Stimulated activated naive CD8-positive, alpha-beta T cell treated with anti-CD3 and anti-CD28 coated beads, Interleukin-15, Interleukin-2, amounts not matched to agents 100 U/mL and 50 U/mL, for 24 hours (primary cell): Measurements from ENCODE around the gene SLCO1C1.

ENCODE experiments used
- ATAC-seq: fragments of 150-1000 bp; cut with Tn5 transposase; one replicate; pipeline ENCODE4 v1.10.0; 2021
- DNase-seq: peaks from one replicate; pipeline ENCODE4 v3.0.0; 2021

Gene SLCO1C1

GRCh38 chr12:20792971-20793370 lies 97.8 kb downstream of the SLCO1C1 start:
- ATAC-seq: no peak
- no peak for DNase-seq

DNA sequence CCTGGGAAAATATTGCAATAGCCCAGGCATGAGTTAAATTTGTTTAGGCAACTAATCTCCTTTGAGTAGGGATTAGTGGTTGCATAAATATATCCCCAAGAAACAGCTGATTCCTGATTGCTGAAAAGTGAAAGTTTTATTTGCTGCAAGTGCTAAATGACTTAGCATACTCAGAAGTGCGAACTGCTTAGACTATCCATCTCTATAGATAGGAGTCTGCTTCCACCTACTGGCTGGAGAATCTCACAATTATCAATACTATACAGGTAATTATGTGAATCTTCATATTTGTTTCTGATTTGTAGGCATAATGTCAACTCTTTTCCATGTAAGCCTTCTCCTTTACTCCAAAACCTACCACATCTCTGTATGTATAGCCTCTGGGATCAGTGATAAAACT lies 103.4 kb downstream of the SLCO1C1 start:
- DNase-seq (no peak), ATAC-seq (no peak)

DNA sequence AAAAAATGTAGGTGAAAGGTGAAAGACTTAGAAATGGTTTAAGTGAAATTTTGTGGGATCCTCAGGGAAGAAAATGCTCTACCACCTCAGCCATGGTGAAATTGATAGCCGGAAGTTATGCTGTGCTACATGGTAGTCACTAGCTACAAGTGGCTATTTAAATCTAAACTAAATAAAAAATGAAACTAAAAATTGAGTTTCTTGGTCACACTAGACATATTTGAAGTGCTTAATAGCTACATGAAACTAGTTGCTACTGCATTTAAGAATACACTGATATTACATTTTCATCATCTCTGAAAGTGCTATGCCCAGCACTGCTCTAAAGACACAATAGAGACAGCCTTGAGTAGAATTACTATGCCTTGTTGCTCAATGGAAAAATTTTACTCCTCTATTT lies 105.0 kb downstream of the SLCO1C1 start:
- no peak for ATAC-seq
- no peak for DNase-seq

DNA sequence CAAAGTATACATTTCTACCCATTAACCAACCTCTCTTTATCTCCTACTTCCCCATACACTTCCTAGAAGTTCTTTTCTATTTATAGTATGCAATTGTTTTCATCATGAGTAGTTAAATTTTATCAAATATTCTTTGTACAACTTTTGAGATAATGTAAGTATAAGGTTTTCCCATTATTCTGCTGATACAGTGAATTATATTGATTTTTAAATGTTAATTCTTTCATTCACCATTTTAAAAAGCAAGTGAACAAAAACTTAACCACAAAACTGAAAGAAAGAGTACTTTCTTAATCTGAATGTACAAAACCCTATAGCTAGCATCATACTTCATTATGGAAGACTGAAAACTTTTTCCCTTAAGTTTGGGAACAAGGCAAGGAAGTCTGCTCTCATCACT lies 105.9 kb downstream of the SLCO1C1 start:
- DNase-seq (no peak), ATAC-seq (no peak)
